GM18870 (cell line): ENCODE results near the gene SUPT5H.

Experiments
- ATAC-seq: cut with Tn5 transposase; IDR thresholded peaks from one replicate; pipeline ENCODE4 v1.9.1; 2021; ENCODE audit warnings: moderate library complexity; ENCODE audit not compliant: unreplicated experiment

SUPT5H gene

GRCh38 chr19:39494661-39495060, 49.3 kb downstream of the SUPT5H start:
- no peak for ATAC-seq

- ATAC-seq: no peak
These were observed 50.7 kb downstream of the SUPT5H start for GRCh38 chr19:39496063-39496462.

DNA sequence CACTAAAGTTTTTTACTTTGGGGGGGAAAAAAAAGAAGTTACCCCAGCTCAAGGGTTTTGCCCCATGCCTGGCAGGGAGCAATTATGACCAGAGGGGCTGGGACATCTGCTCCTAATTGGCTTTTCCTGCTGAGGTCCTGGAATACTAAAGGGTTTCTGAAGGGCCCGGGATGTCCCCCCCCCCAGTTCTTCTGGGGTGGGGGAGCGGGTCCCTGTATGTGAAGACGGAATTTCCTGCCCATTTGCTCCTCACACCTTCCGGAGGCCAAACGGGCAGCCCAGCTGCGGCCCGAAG, 52.3 kb downstream of the SUPT5H start:
- ATAC-seq: no peak

DNA sequence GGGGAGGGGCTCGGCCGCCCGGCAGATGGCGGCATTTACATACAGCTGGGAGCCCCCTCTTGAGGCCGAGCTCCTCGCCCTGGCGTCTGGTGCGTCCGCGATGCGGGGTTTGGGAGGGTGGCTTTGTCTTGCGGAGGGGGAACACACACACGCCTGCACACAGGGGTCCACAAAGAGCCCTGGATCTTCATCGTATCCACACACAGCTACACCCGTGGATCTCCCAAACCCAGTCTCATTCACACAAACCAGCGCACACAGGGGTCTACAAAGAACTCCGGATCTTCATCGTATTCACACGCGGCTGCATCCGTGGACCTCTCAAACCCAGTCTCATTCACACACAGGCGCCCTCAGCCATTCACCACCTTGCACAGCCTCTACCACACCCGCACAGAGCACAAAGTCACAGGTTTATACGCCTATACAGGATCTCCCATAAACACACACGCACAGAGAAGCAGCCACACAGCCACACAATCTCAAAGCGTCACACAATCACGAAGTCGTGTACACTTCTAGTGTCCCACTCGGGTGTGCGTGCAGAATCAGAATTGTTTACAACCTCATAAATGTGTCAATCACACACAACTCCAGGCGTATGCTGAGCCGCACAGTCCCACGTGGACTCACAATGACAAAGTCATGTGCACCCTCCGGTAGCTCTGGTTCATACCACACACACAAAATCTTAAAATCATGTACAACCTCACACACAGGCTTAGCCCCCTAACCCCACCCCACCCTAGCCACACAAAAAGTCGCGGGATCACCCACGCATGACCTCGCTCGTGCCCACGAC, 52.8 kb downstream of the SUPT5H start:
- no peak for ATAC-seq

GRCh38 chr19:39498798-39499642, 53.6 kb downstream of the SUPT5H start, which contains the start of gene DLL3:
TSS of gene DLL3 (plus strand) at chr19:39498947. CDS start at chr19:39498975, 28 bp downstream.
- ATAC-seq: no peak

GRCh38 chr19:39499932-39500331, 54.5 kb downstream of the SUPT5H start:
- no peak for ATAC-seq

DNA sequence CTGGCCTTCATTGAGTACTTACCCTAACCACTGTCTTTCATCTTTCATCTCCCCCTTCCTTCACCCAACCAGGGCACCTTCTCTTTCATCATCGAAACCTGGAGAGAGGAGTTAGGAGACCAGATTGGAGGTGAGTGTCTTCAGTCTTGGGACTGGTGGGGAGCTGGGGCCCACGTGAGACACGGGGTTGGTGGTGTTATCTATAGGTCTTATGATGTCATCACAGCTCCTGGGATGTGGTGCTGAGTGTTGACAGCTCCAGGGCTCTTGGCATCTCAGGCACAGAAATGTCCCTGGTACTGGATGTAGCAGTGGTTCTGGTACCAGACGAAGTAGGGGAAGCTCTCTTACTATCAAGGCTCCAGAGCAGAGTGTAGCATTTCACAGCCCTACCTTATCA, 55.2 kb downstream of the SUPT5H start:
- ATAC-seq: no peak

GRCh38 chr19:39501340-39501739, 56.0 kb downstream of the SUPT5H start:
- ATAC-seq: no peak

DNA sequence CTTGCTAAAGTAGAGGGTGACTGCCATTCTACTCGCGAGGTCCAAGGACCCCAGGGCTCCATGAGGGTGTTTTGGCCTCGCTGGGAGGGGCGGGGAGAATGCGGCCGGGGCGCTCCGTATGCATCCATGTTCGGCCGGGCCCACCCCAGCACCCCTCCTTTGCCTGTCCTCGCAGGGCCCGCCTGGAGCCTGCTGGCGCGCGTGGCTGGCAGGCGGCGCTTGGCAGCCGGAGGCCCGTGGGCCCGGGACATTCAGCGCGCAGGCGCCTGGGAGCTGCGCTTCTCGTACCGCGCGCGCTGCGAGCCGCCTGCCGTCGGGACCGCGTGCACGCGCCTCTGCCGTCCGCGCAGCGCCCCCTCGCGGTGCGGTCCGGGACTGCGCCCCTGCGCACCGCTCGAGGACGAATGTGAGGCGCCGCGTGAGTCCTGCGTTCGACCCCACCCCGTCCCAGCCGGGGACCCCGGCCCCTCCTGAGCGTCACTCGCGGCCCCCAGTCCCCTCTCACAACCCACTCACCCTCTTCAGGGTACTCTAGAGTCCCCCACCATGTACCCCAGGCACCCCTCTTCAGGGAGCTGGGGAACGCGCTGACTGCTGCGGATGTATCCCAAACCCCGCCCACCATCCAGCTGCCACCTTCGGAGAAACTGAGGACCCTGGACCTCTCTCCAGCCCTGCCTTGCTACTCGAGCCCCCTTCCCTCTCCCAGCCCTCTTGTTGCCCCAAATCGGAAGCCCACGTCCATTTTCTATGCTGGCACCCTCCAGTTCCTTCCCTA, 57.4 kb downstream of the SUPT5H start:
- no peak for ATAC-seq

- no peak for ATAC-seq
These were observed 61.2 kb downstream of the SUPT5H start for GRCh38 chr19:39506598-39506943.

DNA sequence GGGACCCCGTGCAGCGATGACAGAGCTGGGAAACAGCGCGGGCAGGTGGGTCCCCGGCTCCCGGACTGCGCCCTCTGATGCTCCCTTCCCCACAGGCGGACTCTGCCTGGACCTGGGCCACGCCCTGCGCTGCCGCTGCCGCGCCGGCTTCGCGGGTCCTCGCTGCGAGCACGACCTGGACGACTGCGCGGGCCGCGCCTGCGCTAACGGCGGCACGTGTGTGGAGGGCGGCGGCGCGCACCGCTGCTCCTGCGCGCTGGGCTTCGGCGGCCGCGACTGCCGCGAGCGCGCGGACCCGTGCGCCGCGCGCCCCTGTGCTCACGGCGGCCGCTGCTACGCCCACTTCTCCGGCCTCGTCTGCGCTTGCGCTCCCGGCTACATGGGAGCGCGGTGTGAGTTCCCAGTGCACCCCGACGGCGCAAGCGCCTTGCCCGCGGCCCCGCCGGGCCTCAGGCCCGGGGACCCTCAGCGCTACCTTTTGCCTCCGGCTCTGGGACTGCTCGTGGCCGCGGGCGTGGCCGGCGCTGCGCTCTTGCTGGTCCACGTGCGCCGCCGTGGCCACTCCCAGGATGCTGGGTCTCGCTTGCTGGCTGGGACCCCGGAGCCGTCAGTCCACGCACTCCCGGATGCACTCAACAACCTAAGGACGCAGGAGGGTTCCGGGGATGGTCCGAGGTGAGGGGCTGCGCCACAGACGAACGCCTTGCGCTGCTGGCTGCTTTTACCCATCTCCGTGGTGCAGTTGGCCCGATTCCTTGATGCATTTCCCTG, 61.7 kb downstream of the SUPT5H start:
- ATAC-seq: no peak

DNA sequence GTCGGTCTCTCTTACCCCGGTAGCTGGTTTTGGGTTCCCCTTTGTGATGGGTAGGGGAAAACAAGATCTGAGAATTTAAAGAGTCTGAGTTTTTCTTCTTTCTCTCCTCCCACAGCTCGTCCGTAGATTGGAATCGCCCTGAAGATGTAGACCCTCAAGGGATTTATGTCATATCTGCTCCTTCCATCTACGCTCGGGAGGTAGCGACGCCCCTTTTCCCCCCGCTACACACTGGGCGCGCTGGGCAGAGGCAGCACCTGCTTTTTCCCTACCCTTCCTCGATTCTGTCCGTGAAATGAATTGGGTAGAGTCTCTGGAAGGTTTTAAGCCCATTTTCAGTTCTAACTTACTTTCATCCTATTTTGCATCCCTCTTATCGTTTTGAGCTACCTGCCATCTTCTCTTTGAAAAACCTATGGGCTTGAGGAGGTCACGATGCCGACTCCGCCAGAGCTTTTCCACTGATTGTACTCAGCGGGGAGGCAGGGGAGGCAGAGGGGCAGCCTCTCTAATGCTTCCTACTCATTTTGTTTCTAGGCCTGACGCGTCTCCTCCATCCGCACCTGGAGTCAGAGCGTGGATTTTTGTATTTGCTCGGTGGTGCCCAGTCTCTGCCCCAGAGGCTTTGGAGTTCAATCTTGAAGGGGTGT, 62.5 kb downstream of the SUPT5H start:
- ATAC-seq: no peak

GRCh38 chr19:39508629-39509028, 63.2 kb downstream of the SUPT5H start:
- ATAC-seq: no peak

DNA sequence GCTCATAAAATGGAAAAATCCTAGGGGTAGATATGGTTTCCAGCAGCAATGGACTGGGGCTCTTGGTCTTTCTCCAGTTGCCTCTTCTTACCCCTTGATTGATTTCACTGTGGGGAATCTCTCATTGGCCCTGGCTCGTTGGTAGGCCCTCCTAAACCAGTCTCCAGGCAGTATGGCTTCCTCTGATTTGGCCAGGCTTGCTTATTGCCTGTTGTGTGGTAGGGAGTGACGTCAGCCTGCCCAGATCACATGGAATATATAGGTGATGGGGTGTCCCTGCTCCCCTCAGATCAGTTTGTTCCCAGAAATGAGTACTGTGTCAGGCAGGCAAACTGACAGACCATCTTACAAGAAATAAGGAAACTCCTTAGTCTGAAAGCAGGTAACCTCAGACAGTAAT, 63.9 kb downstream of the SUPT5H start:
- no peak for ATAC-seq

DNA sequence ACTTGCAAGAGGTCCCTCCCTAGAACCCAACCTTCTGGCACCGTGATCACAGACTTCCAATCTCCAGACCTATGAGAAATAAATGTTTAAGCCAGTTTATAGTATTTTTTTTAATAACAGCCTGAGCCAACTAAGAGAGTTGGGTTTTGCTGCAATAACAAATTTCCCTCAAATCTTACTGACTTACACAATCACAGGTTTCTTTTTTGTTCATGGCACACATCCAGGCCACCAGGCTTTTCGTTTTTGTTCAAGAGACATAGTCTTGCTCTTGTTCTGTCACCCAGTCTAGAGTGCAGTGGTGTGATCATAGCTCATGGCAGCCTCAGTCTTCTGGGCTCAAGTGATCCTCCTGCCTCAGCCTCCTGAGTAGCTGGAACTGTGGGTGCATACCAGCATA, 67.6 kb downstream of the SUPT5H start:
- ATAC-seq: no peak

DNA sequence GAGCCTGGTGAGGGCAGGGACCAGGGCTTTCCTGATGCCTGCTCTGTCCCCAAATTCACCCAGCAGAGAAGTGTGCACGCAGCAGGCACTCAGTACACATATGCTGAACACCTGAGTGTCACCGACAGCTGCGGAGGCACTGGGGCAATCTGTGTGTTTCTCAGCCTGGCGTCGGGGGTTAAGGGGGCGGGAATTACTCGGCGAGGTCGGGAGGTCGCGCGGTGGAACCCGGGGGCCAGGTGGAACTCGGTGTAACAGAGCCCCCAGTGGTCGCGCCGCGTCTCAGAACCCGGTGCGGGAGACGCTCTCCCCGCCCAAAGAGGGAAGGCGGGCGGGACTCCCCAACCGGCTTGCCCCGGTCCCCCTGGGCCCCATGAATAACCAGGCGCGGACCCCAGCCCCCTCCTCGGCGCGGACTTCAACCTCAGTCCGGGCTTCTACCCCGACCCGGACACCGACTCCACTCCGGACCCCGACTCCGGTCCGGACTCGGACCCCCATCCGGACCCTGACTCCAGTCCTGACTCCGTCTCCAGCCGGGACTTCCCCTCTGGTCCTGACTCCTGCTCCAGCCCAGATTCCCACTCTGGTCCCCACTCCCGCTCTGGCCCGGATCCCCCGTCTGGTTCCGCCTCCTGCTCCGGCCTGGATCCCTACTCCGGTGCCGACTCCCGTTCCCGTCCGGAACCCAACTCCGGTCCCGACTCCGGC, 69.6 kb downstream of the SUPT5H start, which contains the start of gene SELENOV:
SELENOV (plus strand) TSS at position 300 of the 711 bp plus-strand sequence; CDS start at position 374, 74 bp downstream.
- no peak for ATAC-seq

DNA sequence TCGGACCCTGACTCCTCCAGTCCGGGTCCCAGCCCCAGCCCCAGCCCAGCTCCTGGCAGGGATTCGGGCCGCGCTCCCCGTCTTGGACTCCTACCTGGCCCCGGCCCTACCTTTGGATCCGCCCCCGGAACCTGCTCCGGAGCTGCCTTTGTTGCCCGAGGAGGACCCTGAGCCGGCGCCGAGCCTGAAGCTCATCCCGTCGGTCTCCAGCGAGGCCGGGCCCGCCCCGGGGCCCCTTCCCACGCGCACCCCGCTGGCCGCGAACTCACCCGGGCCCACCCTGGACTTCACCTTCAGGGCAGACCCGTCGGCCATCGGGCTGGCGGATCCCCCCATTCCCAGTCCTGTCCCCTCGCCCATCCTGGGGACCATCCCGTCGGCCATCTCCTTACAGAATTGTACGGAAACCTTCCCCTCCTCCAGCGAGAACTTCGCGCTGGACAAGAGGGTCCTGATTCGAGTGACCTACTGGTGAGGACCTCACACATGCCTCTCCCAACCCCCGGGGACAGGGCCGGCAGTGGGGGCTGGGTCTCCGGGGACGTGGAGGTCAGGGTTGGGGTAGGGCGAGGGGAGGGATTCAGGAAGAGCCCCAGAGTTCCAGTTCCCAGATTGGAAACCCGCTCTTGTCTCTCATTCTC, 70.3 kb downstream of the SUPT5H start:
- no peak for ATAC-seq

- ATAC-seq: no peak
These were observed 70.9 kb downstream of the SUPT5H start for GRCh38 chr19:39516270-39516669.

DNA sequence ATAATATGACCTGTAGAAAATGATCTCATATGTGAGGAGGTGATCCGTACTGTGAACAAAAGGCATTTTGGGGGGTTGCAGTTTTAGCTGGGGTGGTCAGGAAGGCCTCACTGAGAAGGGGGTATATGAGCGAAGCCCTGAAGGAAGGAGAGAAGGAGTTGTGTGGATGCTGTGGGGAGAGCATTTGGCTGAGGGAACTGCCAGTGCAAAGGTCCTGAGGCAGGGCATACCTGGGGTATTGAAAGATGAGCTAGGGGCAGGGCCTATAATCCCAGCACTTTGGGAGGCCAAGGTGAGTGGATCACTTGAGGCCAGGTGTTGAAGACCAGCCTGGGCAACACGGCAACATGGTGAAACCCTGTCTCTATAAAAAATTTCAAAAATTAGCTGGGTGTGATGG, 72.0 kb downstream of the SUPT5H start:
- no peak for ATAC-seq
